Peyer's patch (tissue), 4 donors: ENCODE measurements around the gene CSF1R. TPM values are rescaled to one million over a fixed set of nuclear protein-coding genes. Genes with fewer than 3 reads are reported as not detected.

Source experiments
- DNase-seq, 3 donors: peaks; one replicate each; pipeline ENCODE4 v3.0.0-alpha.2; 2017 to 2019
- H3K27ac ChIP-seq, 4 donors: fragments of 200-600 bp; sonication (generic); one replicate each; pipeline ENCODE4 v1.5.1; 2016 to 2019
- H3K27me3 ChIP-seq, 2 donors: fragments of 200-600 bp; sonication (generic); one replicate each; pipeline ENCODE4 v1.5.1; 2019
- H3K36me3 ChIP-seq, 3 donors: fragments of 200-600 bp; sonication (generic); one replicate each; pipeline ENCODE4 v1.5.1; 2016 to 2019
- H3K4me1 ChIP-seq, 4 donors: fragments of 200-600 bp; sonication (generic); one replicate each; pipeline ENCODE4 v1.5.1; 2016 to 2019
- H3K4me3 ChIP-seq, 4 donors: fragments of 200-600 bp; sonication (generic); 1 replicate in 3 of 4; 2 replicates in 1 of 4; pipeline ENCODE4 v1.5.1; 2016 to 2019; ENCODE audit warnings: mild to moderate bottlenecking in 1 of 4
- H3K9me3 ChIP-seq, 4 donors: fragments of 200-600 bp; sonication (generic); one replicate each; pipeline ENCODE4 v1.5.1; 2016 to 2019; ENCODE audit warnings: mild to moderate bottlenecking in 1 of 4
- POLR2A ChIP-seq, 2 donors: fragments of 450-650 bp; IDR thresholded peaks; one replicate each; pipeline ENCODE4 v1.5.1; 2017; ENCODE audit warnings: antibody characterized with exemption in 2 of 2, mild to moderate bottlenecking in 2 of 2, moderate library complexity in 2 of 2
- total RNA-seq, 4 donors: library from RNA; depleted of rRNA; stranded (reverse); fragments of >200 nt; gene quantifications; one replicate each; pipeline ENCODE4 v1.1.0, GENCODE V29; 2016
- TF ChIP-seq, protein P1 (sequence below), 6 experiments: fragments of 450-650 bp in 4 of 6; fragments of 200-600 bp in 2 of 6; sonication (generic) in 1 of 6; IDR thresholded peaks; one replicate each; pipeline ENCODE4 v1.5.1; 2017 to 2019; ENCODE audit warnings: antibody characterized with exemption in 6 of 6, mild to moderate bottlenecking in 3 of 6, moderate library complexity in 1 of 6

The CSF1R gene
- total RNA-seq, 4 donors from 2014 or later, result 2.1 to 24.8 (median 13.5) TPM

DNA sequence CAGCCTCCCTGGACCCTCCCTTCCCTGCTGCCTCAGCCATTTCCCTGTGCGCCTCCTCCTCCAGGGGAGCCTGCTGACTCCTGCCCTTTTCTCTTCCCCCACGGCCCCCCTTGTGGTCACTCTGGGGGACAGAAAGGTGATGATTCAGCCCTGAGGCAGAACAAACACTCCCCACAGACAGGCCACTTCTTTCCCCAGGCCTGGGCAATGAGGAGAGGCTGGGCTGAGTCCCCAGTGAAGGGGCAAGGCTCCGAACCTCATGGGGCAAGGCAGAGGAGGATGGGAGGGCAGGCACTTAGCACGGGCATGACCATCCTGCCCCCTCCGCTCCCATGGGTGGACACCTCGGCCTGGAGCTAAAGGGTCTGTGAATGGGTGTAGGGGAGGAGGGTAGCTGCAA, 21.0 kb downstream of the CSF1R start:
- no peaks in the 10 kb centered on the region for H3K9me3 ChIP-seq
- no peaks in the 10 kb centered on the region for H3K4me1 ChIP-seq
- no peaks in the 10 kb centered on the region for H3K36me3 ChIP-seq
- H3K27me3 ChIP-seq, result no peaks in the 10 kb centered on the region
- H3K4me3 ChIP-seq, result no peak overlapping the region
- TF ChIP-seq POLR2A (IDR thresholded peaks at IDR 0.05), result no peak
- TF ChIP-seq, protein P1, sequence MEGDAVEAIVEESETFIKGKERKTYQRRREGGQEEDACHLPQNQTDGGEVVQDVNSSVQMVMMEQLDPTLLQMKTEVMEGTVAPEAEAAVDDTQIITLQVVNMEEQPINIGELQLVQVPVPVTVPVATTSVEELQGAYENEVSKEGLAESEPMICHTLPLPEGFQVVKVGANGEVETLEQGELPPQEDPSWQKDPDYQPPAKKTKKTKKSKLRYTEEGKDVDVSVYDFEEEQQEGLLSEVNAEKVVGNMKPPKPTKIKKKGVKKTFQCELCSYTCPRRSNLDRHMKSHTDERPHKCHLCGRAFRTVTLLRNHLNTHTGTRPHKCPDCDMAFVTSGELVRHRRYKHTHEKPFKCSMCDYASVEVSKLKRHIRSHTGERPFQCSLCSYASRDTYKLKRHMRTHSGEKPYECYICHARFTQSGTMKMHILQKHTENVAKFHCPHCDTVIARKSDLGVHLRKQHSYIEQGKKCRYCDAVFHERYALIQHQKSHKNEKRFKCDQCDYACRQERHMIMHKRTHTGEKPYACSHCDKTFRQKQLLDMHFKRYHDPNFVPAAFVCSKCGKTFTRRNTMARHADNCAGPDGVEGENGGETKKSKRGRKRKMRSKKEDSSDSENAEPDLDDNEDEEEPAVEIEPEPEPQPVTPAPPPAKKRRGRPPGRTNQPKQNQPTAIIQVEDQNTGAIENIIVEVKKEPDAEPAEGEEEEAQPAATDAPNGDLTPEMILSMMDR (IDR thresholded peaks at IDR 0.05), result no peak
- H3K27ac ChIP-seq, result no peak overlapping the region
- no peak for DNase-seq

DNA sequence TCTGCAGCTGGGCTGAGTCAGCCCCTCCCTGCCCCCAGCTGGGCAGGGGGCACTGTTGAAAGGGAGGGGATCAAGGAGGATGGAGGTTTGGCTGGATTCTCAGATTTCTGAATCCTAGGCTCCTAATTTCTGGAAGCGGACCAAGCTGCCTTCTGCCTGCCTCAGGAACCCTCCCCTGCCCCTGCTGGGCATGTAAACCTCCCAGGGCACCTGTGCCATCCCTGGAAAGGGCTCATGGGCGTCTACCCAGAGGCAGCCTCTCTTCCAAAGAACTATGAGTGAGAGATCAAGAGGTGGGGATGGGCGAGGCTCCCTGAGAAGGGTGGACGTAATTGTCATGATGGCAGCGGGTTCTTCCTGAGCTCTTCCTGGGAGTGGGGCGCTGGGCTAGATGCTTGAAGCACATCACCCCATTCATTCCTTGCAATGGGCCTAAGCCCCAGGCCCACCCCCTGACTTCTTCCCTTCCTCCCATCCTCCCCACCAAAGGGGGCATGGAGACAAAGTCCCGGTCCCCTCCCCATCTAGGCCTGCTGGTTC, 21.6 kb downstream of the CSF1R start:
- Histone ChIP-seq H3K27ac (no peak overlapping the region), H3K27me3 (no peaks in the 10 kb centered on the region), H3K4me3 (no peak overlapping the region), H3K4me1 (no peaks in the 10 kb centered on the region), H3K36me3 (no peaks in the 10 kb centered on the region), H3K9me3 (no peaks in the 10 kb centered on the region)
- TF ChIP-seq, protein P1 (IDR thresholded peaks at IDR 0.05), result no peak
- no peak for TF ChIP-seq POLR2A (IDR thresholded peaks at IDR 0.05)
- DNase-seq, result peak in 1 of 3 donors; percentile 30

DNA sequence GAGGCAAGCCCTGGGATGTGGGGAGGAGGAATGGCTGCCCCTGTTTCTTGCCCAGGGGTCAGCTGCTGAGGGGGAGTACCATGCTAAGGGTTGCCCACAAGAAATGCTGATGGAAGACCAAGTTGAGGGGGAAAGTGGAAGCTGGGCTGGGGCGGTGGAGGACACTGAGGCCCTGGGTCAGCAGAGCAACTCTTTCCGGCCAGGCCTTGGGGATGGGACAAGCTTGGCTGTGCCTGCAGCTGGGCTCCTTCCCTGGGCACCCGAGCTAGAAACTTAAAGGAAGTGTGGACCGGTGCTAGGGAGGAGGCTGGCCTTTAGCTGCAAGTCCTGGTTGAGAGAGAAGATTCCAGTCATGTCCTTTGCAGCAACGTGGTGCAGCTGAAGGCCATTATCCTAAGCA, 22.7 kb downstream of the CSF1R start:
- DNase-seq, result peak in 1 of 3 donors; percentile 41
- Histone ChIP-seq H3K36me3 (no peaks in the 10 kb centered on the region), H3K27ac (no peak overlapping the region), H3K4me1 (no peaks in the 10 kb centered on the region), H3K4me3 (no peak overlapping the region), H3K9me3 (no peaks in the 10 kb centered on the region), H3K27me3 (no peaks in the 10 kb centered on the region)
- TF ChIP-seq POLR2A (IDR thresholded peaks at IDR 0.05), result no peak
- TF ChIP-seq, protein P1 (IDR thresholded peaks at IDR 0.05), result no peak

DNA sequence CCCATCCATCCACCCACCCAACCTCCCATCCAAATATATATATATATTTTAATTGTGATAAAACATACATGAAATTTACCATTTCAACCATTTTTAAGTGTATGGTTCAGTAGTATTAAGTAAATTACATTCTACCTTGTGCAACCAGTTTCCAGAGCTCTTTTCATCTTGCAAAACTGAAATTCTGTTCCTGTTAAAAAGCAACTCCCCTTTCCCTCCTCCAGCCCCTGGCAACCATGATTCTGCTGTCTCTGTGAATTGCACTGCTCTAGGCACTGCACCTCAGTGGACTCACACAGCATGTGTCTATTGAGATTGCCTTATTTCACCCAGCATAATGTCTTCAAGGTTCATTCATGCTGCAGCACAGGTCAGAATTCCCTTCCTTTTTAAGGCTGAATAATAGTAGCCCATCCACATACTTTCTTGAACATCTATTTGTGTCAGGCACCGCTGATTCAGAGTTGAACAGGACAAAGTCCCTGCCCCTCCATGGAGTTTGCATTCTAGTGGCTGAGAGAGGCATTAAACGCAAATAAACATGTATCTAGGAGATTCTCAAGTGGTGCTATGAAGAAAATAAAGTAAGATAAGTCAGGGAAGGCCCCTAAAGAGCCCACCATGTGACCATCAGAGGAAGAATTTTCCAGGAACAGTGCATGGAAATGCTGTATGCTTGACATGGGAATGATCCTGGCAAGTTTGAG, 24.0 kb downstream of the CSF1R start:
- Histone ChIP-seq H3K9me3 (no peaks in the 10 kb centered on the region), H3K27me3 (no peaks in the 10 kb centered on the region), H3K36me3 (no peaks in the 10 kb centered on the region), H3K4me1 (no peaks in the 10 kb centered on the region), H3K27ac (no peak overlapping the region), H3K4me3 (no peak overlapping the region)
- TF ChIP-seq POLR2A (IDR thresholded peaks at IDR 0.05), result no peak
- TF ChIP-seq, protein P1 (IDR thresholded peaks at IDR 0.05), result no peak
- no peak for DNase-seq

DNA sequence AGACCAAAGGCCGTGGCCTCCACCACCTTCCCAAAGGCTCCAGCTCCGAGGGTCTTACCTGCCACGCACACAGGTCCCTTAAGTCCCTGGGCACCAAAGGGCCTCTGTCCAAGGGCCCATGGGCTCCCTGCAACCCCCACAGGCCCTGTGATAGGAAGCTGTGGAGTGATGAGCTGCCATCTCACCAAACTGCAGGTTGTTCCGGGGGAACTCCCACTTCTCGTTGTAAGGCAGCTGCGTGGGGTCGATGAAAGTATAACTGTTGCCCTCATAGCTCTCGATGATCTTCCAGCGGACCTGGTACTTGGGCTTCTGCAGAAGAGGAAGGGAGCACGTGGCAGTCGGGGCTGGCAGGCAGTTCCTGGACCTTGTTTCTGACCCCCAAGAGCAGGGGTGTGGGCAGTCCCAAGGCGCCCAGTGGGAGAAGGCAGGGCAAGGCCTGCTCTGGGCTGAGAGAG, 24.8 kb downstream of the CSF1R start:
- peak in 1 of 3 donors; percentile 22 for DNase-seq
- no peaks in the 10 kb centered on the region for H3K9me3 ChIP-seq
- TF ChIP-seq POLR2A (IDR thresholded peaks at IDR 0.05), result no peak
- TF ChIP-seq, protein P1 (IDR thresholded peaks at IDR 0.05), result no peak

More for the DNA sequence above, 24.8 kb downstream of the CSF1R start:
- Histone ChIP-seq H3K4me3 (no peak overlapping the region), H3K36me3 (no peaks in the 10 kb centered on the region), H3K4me1 (no peaks in the 10 kb centered on the region), H3K27me3 (no peaks in the 10 kb centered on the region), H3K27ac (no peak overlapping the region)
